Fibroblast of lung (primary cell): ENCODE data around the gene ZNF211.

Source experiments
- EZH2 ChIP-seq: IDR thresholded peaks from 2 replicates; pipeline ENCODE4 v1.5.1; 2012; ENCODE audit warnings: low read length, control low read depth, mild to moderate bottlenecking; ENCODE audit errors: missing control alignments
- TF ChIP-seq, protein P1 (sequence below), 2 donors: IDR thresholded peaks in 1 of 2; conservative IDR thresholded peaks in 1 of 2; 1 replicate in 1 of 2; 2 replicates in 1 of 2; pipeline ENCODE4 v1.5.1; 2011 to 2012; ENCODE audit warnings: low read length in 2 of 2, control low read depth in 1 of 2, inconsistent platforms in 1 of 2, low read depth in 1 of 2, mild to moderate bottlenecking in 1 of 2

DNA sequence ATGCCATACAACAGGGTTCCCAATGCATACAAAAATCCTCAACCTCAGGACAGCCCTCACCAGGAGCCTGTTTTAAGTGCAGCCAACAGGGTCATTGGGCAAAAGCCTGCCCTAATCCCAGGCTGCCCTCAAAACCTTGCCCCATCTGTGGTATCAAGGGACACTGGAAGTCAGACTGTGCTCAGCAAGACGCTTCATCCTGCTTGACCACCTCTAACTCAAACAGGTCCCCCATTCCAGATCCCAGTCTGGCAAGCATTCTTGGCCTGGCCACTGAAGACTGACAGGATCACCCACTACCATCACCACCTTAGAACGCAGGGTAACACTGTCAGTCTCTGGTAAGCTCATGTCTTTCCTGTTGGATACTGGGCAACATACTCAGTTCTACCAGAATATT, 20.7 kb downstream of the ZNF211 start:
- TF ChIP-seq, protein P1, sequence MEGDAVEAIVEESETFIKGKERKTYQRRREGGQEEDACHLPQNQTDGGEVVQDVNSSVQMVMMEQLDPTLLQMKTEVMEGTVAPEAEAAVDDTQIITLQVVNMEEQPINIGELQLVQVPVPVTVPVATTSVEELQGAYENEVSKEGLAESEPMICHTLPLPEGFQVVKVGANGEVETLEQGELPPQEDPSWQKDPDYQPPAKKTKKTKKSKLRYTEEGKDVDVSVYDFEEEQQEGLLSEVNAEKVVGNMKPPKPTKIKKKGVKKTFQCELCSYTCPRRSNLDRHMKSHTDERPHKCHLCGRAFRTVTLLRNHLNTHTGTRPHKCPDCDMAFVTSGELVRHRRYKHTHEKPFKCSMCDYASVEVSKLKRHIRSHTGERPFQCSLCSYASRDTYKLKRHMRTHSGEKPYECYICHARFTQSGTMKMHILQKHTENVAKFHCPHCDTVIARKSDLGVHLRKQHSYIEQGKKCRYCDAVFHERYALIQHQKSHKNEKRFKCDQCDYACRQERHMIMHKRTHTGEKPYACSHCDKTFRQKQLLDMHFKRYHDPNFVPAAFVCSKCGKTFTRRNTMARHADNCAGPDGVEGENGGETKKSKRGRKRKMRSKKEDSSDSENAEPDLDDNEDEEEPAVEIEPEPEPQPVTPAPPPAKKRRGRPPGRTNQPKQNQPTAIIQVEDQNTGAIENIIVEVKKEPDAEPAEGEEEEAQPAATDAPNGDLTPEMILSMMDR (conservative IDR thresholded peaks at IDR 0.05 in 1 of 2, IDR thresholded peaks at IDR 0.05 in 1 of 2; ENCODE audit: low read depth in 1 of 2, low read length in 2 of 2) = no peak
- TF ChIP-seq EZH2 = no peak
